Nephron (organoid): ENCODE data around the gene HIVEP1.

ENCODE experiments used
- H3K27ac Mint-ChIP-seq, 3 experiments: 2 replicates each; pipeline ENCODE4 v1.8.0; 2020; ENCODE audit warnings: mixed read lengths in 3 of 3, mild to moderate bottlenecking in 2 of 3, moderate library complexity in 1 of 3
- H3K27me3 Mint-ChIP-seq: 2 replicates; pipeline ENCODE4 v1.8.0; 2021; ENCODE audit warnings: low read depth, mild to moderate bottlenecking, moderate library complexity, mixed read lengths
- H3K36me3 Mint-ChIP-seq: 2 replicates; pipeline ENCODE4 v1.8.0; 2020; ENCODE audit warnings: low read depth, mixed read lengths
- H3K4me1 Mint-ChIP-seq: 2 replicates; pipeline ENCODE4 v1.8.0; 2020; ENCODE audit warnings: mixed read lengths
- H3K4me3 Mint-ChIP-seq, 3 experiments: 2 replicates each; pipeline ENCODE4 v1.8.0; 2020; ENCODE audit warnings: mild to moderate bottlenecking in 3 of 3, mixed read lengths in 3 of 3, moderate library complexity in 2 of 3
- H3K9me3 Mint-ChIP-seq: 2 replicates; pipeline ENCODE4 v1.8.0; 2020; ENCODE audit warnings: mixed read lengths
- TF ChIP-seq, protein P1 (sequence below), 3 experiments: fragments of 200-600 bp; sonication (generic); IDR thresholded peaks; one replicate each; pipeline ENCODE4 v1.5.0; 2021; ENCODE audit warnings: antibody characterized with exemption in 3 of 3; ENCODE audit not compliant: unreplicated experiment in 3 of 3

Gene HIVEP1

GRCh38 chr6:12014027-12014872, 2.1 kb downstream of the HIVEP1 start:
- Mint-ChIP-seq H3K4me1 (peaks cover 33% of the 10 kb centered on the region), H3K27me3 (no peaks in the 10 kb centered on the region), H3K9me3 (no peaks in the 10 kb centered on the region), H3K36me3 (peaks cover 44% of the 10 kb centered on the region), H3K4me3 (peak overlapping the region; percentile 92 to 96 (median 93)), H3K27ac (peak overlapping the region; percentile 89 to 98 (median 98))
- TF ChIP-seq, protein P1, sequence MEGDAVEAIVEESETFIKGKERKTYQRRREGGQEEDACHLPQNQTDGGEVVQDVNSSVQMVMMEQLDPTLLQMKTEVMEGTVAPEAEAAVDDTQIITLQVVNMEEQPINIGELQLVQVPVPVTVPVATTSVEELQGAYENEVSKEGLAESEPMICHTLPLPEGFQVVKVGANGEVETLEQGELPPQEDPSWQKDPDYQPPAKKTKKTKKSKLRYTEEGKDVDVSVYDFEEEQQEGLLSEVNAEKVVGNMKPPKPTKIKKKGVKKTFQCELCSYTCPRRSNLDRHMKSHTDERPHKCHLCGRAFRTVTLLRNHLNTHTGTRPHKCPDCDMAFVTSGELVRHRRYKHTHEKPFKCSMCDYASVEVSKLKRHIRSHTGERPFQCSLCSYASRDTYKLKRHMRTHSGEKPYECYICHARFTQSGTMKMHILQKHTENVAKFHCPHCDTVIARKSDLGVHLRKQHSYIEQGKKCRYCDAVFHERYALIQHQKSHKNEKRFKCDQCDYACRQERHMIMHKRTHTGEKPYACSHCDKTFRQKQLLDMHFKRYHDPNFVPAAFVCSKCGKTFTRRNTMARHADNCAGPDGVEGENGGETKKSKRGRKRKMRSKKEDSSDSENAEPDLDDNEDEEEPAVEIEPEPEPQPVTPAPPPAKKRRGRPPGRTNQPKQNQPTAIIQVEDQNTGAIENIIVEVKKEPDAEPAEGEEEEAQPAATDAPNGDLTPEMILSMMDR (IDR thresholded peaks at IDR 0.05; ENCODE audit: unreplicated experiment in 3 of 3), result no peak

GRCh38 chr6:12014873-12015149, 2.7 kb downstream of the HIVEP1 start:
- Mint-ChIP-seq H3K36me3 (peaks cover 50% of the 10 kb centered on the region), H3K9me3 (no peaks in the 10 kb centered on the region), H3K4me3 (peak overlapping the region; percentile 31 to 93 (median 65)), H3K27ac (peak overlapping the region in 2 of 3 experiments; percentile 1 to 23), H3K27me3 (no peaks in the 10 kb centered on the region), H3K4me1 (peaks cover 30% of the 10 kb centered on the region)
- TF ChIP-seq, protein P1 (IDR thresholded peaks at IDR 0.05; ENCODE audit: unreplicated experiment in 3 of 3), result no peak

GRCh38 chr6:12017263-12017662, 5.2 kb downstream of the HIVEP1 start:
- peaks cover 5% of the 10 kb centered on the region for H3K27me3 Mint-ChIP-seq
- no peak overlapping the region for H3K27ac Mint-ChIP-seq
- peaks cover 66% of the 10 kb centered on the region for H3K36me3 Mint-ChIP-seq
- peaks cover 19% of the 10 kb centered on the region for H3K4me1 Mint-ChIP-seq
- no peak overlapping the region for H3K4me3 Mint-ChIP-seq
- no peaks in the 10 kb centered on the region for H3K9me3 Mint-ChIP-seq
- TF ChIP-seq, protein P1 (IDR thresholded peaks at IDR 0.05; ENCODE audit: unreplicated experiment in 3 of 3), result no peak

DNA sequence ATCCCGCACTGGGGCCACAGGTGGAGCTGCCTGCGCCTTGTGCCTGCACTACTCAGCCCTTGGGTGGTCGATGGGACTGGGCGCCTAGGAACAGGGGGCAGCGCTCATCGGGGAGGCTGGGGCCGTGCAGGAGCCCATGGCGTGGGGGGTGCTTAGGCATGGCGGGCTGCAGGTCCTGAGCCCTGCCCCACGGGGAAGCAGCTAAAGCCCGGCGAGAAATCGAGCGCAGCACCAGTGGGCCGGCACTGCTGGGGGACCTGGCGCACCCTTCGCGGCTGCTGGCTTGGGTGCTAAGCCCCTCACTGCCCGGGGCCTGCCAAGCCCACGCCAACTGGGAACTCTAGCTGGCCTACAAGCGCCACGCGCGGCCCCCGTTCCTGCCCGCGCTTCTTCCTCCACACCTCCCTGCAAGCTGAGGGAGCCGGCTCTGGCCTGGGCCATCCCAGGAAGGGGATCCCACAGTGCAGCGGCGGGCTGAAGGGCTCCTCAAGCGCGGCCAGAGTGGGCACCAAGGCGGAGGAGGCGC, 5.8 kb downstream of the HIVEP1 start:
- H3K36me3 Mint-ChIP-seq, result peaks cover 69% of the 10 kb centered on the region
- TF ChIP-seq, protein P1 (IDR thresholded peaks at IDR 0.05; ENCODE audit: unreplicated experiment in 3 of 3), result no peak
- H3K9me3 Mint-ChIP-seq, result no peaks in the 10 kb centered on the region
- H3K27me3 Mint-ChIP-seq, result peaks cover 5% of the 10 kb centered on the region
- H3K4me1 Mint-ChIP-seq, result peaks cover 23% of the 10 kb centered on the region
- no peak overlapping the region for H3K27ac Mint-ChIP-seq
- H3K4me3 Mint-ChIP-seq, result no peak overlapping the region

- H3K9me3 Mint-ChIP-seq, result no peaks in the 10 kb centered on the region
- H3K27me3 Mint-ChIP-seq, result peaks cover 5% of the 10 kb centered on the region
- H3K36me3 Mint-ChIP-seq, result peaks cover 72% of the 10 kb centered on the region
- no peak overlapping the region for H3K4me3 Mint-ChIP-seq
- H3K27ac Mint-ChIP-seq, result peak overlapping the region in 1 of 3 experiments; percentile 68
- TF ChIP-seq, protein P1 (IDR thresholded peaks at IDR 0.05; ENCODE audit: unreplicated experiment in 3 of 3), result no peak
- H3K4me1 Mint-ChIP-seq, result peaks cover 28% of the 10 kb centered on the region
Observed at GRCh38 chr6:12020187-12020791, 8.2 kb downstream of the HIVEP1 start.
